CD4-positive, alpha-beta T cell treated with Interleukin-6 at 100 ng/mL for 8 hours (primary cell): ENCODE results near the gene CLCN6.

Experiments used
- DNase-seq: peaks from one replicate; pipeline ENCODE4 v3.0.0-alpha.2; 2020; ENCODE audit warnings: mixed read lengths, low spot score

CLCN6 gene

GRCh38 chr1:11805422-11806306 lies at the start of gene CLCN6, which contains the start of gene MTHFR:
CLCN6 (plus strand) TSS chr1:11806191; CDS start chr1:11806263, 72 bp downstream.
MTHFR (minus strand) TSS chr1:11805964; CDS start chr1:11803116, 2,848 bp downstream.
- peak; percentile 98 for DNase-seq

GRCh38 chr1:11757047-11757446 lies 48.9 kb upstream of the CLCN6 start:
- no peak for DNase-seq

- no peak for DNase-seq
Observed at GRCh38 chr1:11759791-11760190, 46.2 kb upstream of the CLCN6 start.

- no peak for DNase-seq
Observed at GRCh38 chr1:11761285-11761684, 44.7 kb upstream of the CLCN6 start.

GRCh38 chr1:11761988-11762406 lies 44.0 kb upstream of the CLCN6 start, which contains the start of gene C1orf167:
C1orf167 (plus strand) TSS chr1:11762193; CDS start chr1:11764401, 2,208 bp downstream.
- DNase-seq, result peak; percentile 14

GRCh38 chr1:11764115-11764514 lies 41.9 kb upstream of the CLCN6 start:
- no peak for DNase-seq

GRCh38 chr1:11764519-11764918 lies 41.5 kb upstream of the CLCN6 start:
- DNase-seq, result no peak

- DNase-seq, result no peak
Observed at GRCh38 chr1:11765661-11766428, 40.1 kb upstream of the CLCN6 start.

GRCh38 chr1:11766429-11766776 lies 39.6 kb upstream of the CLCN6 start:
- DNase-seq, result no peak

GRCh38 chr1:11767922-11768704 lies 37.9 kb upstream of the CLCN6 start:
- no peak for DNase-seq

- DNase-seq, result no peak
Observed at GRCh38 chr1:11768821-11769220, 37.2 kb upstream of the CLCN6 start.

- DNase-seq, result no peak
Observed at GRCh38 chr1:11769274-11769673, 36.7 kb upstream of the CLCN6 start.

- no peak for DNase-seq
Observed at GRCh38 chr1:11770011-11770410, 36.0 kb upstream of the CLCN6 start.

GRCh38 chr1:11771481-11772043 lies 34.4 kb upstream of the CLCN6 start:
- no peak for DNase-seq

GRCh38 chr1:11772458-11772857 lies 33.5 kb upstream of the CLCN6 start:
- DNase-seq, result no peak

GRCh38 chr1:11774753-11775152 lies 31.2 kb upstream of the CLCN6 start:
- no peak for DNase-seq

- DNase-seq, result no peak
Observed at GRCh38 chr1:11777658-11778322, 28.2 kb upstream of the CLCN6 start.

GRCh38 chr1:11778336-11778735 lies 27.7 kb upstream of the CLCN6 start:
- DNase-seq, result no peak

- DNase-seq, result no peak
Observed at GRCh38 chr1:11778844-11779623, 27.0 kb upstream of the CLCN6 start.

GRCh38 chr1:11779715-11780379 lies 26.1 kb upstream of the CLCN6 start:
- DNase-seq, result no peak
